ENCODE results near the gene IL1RAPL2. TPM values are rescaled to one million over a fixed set of nuclear protein-coding genes. Genes with fewer than 3 reads are reported as not detected.
"Not testable (repeated sequence)": the region's sequence is repeated elsewhere in the genome, so short reads cannot be mapped to it uniquely, and the experiment has no call there.

IL1RAPL2 gene
- total RNA-seq, 2 experiments from 2014 or later, result not detected

DNA sequence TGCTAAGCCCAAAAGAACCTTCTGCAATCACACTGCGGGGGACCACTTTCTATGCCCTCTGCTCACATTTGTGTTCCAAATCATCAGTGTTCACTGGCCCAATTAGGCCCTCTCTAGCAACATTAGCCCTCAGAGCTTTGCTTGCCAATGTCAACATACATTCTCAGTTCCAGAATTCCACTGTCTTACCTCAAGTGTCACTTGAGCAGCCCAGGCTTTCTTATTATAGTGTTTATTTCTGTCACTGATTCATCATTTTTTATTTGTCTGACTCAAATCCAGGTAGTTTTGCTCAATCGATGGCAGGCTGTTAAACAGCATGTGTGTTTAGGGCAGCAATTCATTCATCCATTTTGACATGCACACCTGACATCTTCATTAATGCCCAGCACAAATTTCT is 363.3 kb downstream of the IL1RAPL2 start:
- ATAC-seq, result no peak
- Mint-ChIP-seq H3K9me3 (ENCODE audit: low read depth) (no peaks in the 10 kb centered on the region), H3K36me3 (no peaks in the 10 kb centered on the region), H3K27ac (no peak overlapping the region), H3K4me3 (no peak overlapping the region), H3K4me1 (no peaks in the 10 kb centered on the region), H3K27me3 (no peaks in the 10 kb centered on the region)
- CTCF ChIA-PET, result no interaction called here
- DNase-seq, result no peak

DNA sequence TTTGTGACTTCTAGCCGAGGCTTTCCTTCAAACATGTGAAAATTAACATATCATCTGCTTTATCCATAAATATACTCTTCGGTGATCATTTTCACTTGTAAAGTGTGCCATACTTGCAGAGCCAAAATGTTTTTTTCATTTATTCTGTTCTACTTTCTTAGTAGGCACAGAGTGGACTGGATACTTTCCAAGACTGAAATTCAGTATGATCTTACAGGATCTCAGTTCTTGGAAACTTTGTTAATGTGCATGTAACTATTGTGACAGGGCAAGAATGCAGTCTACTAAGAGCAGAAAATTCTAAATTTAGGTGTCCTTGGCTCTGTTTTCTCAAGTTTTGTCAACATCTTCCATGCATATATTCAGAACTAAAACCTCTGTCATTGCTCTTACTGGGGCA is 369.6 kb downstream of the IL1RAPL2 start:
- CTCF ChIA-PET, result no interaction called here
- no peak for ATAC-seq
- DNase-seq, result no peak
- Mint-ChIP-seq H3K27me3 (no peaks in the 10 kb centered on the region), H3K9me3 (ENCODE audit: low read depth) (no peaks in the 10 kb centered on the region), H3K4me3 (no peak overlapping the region), H3K36me3 (no peaks in the 10 kb centered on the region), H3K4me1 (no peaks in the 10 kb centered on the region), H3K27ac (no peak overlapping the region)

DNA sequence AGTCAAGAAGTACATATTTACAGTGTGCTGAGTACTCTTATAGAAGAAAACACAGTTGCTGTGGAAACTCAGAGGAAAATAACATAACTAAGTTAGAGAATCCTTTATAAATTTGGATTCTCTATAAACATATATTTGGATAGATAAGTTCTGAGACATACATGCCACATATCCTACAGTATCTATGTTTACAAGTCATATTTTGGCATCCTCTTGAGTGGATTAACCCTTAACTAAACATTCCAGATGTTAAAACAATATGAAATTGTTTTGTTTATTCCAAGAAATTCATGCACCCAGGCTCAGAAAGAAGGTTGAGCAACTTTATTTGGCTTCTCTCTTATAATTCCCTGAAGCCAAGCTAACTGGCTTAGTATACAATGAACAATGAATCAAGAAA is 387.3 kb downstream of the IL1RAPL2 start:
- ATAC-seq, result no peak
- CTCF ChIA-PET, result no interaction called here
- no peak overlapping the region for H3K27ac Mint-ChIP-seq

DNA sequence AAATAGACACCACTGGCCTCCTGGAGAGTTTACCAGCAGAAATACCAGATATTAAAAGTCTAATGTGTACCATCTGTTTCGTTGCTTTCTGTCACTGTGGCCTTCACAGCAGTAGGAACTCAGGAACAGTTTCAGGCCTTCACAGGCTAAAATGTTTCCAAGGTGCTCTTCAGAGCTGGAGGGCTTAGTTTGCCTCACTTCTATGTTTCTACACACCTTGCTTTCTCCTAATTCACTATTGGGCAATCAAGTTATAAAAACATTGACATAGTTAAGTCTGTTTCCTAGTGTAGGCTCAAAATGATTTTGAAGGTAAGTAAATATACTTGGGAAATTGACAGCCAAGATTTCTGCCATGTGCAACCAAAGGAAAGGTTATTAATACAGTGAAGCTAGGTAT is 395.9 kb downstream of the IL1RAPL2 start:
- Mint-ChIP-seq H3K36me3 (no peaks in the 10 kb centered on the region), H3K9me3 (ENCODE audit: low read depth) (no peaks in the 10 kb centered on the region), H3K4me3 (no peak overlapping the region), H3K4me1 (no peaks in the 10 kb centered on the region), H3K27me3 (no peaks in the 10 kb centered on the region), H3K27ac (no peak overlapping the region)
- ATAC-seq (no peak), DNase-seq (no peak)
- CTCF ChIA-PET, result no interaction called here

More for the DNA sequence above, 387.3 kb downstream of the IL1RAPL2 start:
- Mint-ChIP-seq H3K27me3 (no peaks in the 10 kb centered on the region), H3K4me3 (no peak overlapping the region), H3K9me3 (ENCODE audit: low read depth) (no peaks in the 10 kb centered on the region), H3K36me3 (no peaks in the 10 kb centered on the region), H3K4me1 (no peaks in the 10 kb centered on the region)
- no peak for DNase-seq

DNA sequence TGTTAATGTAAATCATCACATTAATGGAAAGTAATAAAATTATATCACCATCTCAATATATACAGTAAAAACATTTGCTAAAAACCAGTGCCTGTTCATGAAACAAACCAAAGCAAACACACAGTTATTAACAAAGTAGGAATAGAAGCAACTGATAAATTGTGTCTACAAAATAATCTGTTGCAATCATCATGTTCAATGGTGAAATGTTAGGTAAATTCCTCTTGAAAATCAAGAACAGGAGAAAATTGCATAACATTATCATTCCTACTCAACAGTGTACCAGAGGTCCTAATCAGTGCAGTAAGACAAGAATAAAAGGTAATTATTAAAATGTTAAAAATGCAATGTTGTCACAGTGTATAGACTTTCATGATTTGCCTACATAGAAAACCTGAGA is 402.2 kb downstream of the IL1RAPL2 start:
- CTCF ChIA-PET, result no interaction called here
- H3K4me1 Mint-ChIP-seq, result no peaks in the 10 kb centered on the region
- H3K4me3 Mint-ChIP-seq, result no peak overlapping the region
- DNase-seq (no peak), ATAC-seq (no peak)
- no peaks in the 10 kb centered on the region for H3K36me3 Mint-ChIP-seq
- H3K27me3 Mint-ChIP-seq, result no peaks in the 10 kb centered on the region
- H3K9me3 Mint-ChIP-seq (ENCODE audit: low read depth), result no peaks in the 10 kb centered on the region
- no peak overlapping the region for H3K27ac Mint-ChIP-seq

DNA sequence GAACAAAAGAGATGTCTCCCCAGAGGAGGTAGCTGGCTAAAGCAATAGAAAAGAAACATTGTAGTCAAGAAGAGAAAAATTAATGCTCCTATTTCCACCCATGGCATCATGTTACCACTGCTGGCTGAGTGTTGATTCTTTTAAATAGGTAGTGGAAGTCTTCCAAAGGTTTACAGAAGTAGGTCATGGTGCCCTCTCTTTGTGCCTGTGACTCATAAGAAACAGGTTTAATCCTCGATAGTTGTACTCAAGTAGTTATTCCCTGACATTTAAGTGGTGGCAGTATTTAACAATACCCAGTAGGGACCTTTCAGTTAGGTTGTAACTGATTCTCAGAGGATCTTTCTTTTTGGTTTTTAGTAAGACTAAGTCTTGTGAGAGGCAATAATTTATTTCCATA is 406.7 kb downstream of the IL1RAPL2 start:
- H3K4me1 Mint-ChIP-seq, result no peaks in the 10 kb centered on the region
- DNase-seq (no peak), ATAC-seq (no peak)
- H3K27me3 Mint-ChIP-seq, result no peaks in the 10 kb centered on the region
- no peaks in the 10 kb centered on the region for H3K36me3 Mint-ChIP-seq
- CTCF ChIA-PET, result no interaction called here
- H3K4me3 Mint-ChIP-seq, result no peak overlapping the region
- H3K9me3 Mint-ChIP-seq (ENCODE audit: low read depth), result no peaks in the 10 kb centered on the region
- no peak overlapping the region for H3K27ac Mint-ChIP-seq

DNA sequence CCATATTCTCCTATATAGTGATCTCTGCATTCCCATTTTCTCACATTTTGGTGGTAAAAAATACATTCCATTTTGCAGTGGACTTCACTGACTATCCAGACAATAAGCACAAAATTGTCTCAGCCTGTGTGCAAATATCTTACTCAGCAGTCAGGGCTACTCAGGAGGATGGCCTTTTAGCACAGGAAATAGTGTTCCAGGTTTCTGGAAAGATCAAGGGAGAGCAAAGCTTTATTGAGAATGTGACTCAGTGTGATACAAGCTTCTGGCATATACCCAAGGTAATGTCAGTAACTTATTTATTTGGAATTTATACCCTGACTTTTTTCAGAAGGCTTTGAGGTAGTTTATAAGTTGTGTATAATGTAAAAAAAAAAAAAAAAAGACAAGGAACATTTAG is 421.1 kb downstream of the IL1RAPL2 start:
- CTCF ChIA-PET, result no interaction called here
- no peaks in the 10 kb centered on the region for H3K9me3 Mint-ChIP-seq (ENCODE audit: low read depth)
- no peaks in the 10 kb centered on the region for H3K4me1 Mint-ChIP-seq
- H3K36me3 Mint-ChIP-seq, result no peaks in the 10 kb centered on the region
- H3K27me3 Mint-ChIP-seq, result no peaks in the 10 kb centered on the region
- DNase-seq, result no peak
- no peak overlapping the region for H3K27ac Mint-ChIP-seq
- H3K4me3 Mint-ChIP-seq, result no peak overlapping the region
- ATAC-seq, result no peak

DNA sequence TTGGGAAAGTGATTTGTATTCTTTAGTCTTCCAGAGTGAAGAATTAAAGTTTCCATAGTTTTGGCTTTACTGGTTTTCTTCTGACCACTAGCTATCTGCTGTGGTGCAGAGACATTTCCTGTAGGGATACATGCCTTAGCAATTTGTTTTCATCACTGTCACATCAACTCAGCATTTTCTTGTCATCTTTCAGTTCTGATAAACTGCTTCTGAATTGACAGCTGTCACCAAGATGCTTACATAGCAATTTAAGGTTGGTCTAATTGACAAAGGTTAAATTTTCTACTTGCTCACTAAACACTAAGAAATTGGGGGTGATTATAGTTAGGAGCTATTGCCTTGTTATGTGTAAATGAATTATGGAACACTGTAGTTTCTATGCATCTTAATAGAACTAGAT is 422.0 kb downstream of the IL1RAPL2 start:
- ATAC-seq (no peak), DNase-seq (no peak)
- Mint-ChIP-seq H3K27ac (no peak overlapping the region), H3K27me3 (no peaks in the 10 kb centered on the region), H3K4me1 (no peaks in the 10 kb centered on the region), H3K36me3 (no peaks in the 10 kb centered on the region), H3K9me3 (ENCODE audit: low read depth) (no peaks in the 10 kb centered on the region), H3K4me3 (no peak overlapping the region)
- CTCF ChIA-PET, result no interaction called here

DNA sequence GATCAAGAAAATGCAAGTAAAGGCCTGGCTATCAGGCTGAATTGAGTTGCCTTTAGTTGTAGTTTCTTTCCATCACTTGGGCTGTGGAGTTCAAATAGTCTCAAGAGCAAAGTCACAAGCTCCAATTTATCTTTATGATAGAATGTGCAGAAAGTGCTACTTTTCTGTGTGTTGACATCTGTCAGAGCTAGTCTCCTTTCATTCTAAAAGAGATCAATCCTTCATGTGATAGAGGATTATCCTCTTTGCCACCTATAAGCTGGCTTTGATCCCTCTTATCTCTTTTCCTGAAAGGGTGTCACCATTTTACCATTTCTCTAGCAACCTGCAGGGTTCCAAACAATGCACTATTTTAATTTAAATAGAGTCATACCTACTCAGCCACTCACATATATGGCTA is 429.5 kb downstream of the IL1RAPL2 start:
- CTCF ChIA-PET, result no interaction called here
- Mint-ChIP-seq H3K4me3 (no peak overlapping the region), H3K4me1 (no peaks in the 10 kb centered on the region), H3K27me3 (no peaks in the 10 kb centered on the region), H3K36me3 (no peaks in the 10 kb centered on the region), H3K9me3 (ENCODE audit: low read depth) (peaks cover 2% of the 10 kb centered on the region), H3K27ac (no peak overlapping the region)
- DNase-seq, result no peak
- ATAC-seq, result no peak

DNA sequence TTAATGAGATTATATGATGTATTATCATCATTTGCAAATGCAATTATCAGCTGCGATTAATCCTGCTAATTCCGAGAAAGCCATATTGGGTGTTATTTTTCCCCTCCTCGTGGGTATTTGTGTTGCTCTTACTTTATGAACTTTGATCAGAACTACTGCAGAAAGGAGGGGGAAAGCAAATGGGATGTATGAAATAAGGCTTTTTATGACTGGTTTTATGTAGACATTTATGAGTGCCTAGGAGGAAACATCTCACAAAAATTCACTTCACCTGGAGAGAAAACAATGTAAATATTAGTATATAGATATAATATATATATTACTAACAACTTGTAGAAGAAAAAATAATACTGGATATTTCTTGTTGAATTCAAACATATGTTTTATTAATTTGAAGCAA is 440.1 kb downstream of the IL1RAPL2 start:
- no peaks in the 10 kb centered on the region for H3K36me3 Mint-ChIP-seq
- H3K27me3 Mint-ChIP-seq, result no peaks in the 10 kb centered on the region
- no peaks in the 10 kb centered on the region for H3K4me1 Mint-ChIP-seq
- no peak for DNase-seq
- H3K9me3 Mint-ChIP-seq (ENCODE audit: low read depth), result no peaks in the 10 kb centered on the region
- no peak for ATAC-seq
- no peak overlapping the region for H3K27ac Mint-ChIP-seq
- H3K4me3 Mint-ChIP-seq, result no peak overlapping the region
- CTCF ChIA-PET, result no interaction called here

DNA sequence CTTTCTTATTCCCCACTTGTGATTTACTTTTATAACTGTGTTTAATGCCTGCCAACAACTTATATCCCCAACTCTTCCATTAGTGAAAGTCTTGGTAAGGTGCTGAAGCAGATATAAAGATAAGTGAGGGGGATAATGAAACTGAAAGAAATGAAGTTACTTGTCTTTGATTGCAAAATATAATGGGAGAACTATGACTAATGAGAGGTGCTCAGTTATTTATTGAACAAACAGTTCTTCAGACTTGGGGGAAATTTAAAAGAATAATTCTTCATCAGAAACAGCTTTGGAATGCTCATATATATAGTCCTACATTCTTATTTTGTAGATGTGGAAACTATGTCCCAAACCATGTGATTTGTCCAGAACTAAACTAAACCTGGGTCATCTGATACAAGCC is 441.0 kb downstream of the IL1RAPL2 start:
- ATAC-seq (no peak), DNase-seq (no peak)
- Mint-ChIP-seq H3K36me3 (no peaks in the 10 kb centered on the region), H3K4me1 (no peaks in the 10 kb centered on the region), H3K4me3 (no peak overlapping the region), H3K9me3 (ENCODE audit: low read depth) (no peaks in the 10 kb centered on the region), H3K27ac (no peak overlapping the region), H3K27me3 (no peaks in the 10 kb centered on the region)
- CTCF ChIA-PET, result no interaction called here

DNA sequence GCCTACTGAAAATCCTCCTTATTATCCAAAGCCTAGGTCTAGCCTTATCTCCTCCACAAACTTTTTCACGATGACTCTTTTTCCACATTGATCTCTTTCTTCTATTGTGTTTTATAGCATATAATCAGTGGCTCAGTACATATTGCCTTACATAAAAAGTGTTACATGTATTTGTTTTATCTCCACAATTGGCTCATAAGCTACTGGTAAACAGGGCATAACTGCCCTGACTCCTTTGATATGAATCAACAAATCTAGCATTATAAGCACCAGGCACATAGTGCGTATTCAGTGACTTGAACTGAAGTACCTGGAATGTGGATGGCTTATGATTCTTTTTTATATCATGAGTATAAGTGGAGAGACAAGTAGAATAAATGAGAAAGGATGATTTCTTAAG is 447.7 kb downstream of the IL1RAPL2 start:
- Mint-ChIP-seq H3K27ac (no peak overlapping the region), H3K9me3 (ENCODE audit: low read depth) (no peaks in the 10 kb centered on the region), H3K27me3 (no peaks in the 10 kb centered on the region), H3K4me3 (no peak overlapping the region), H3K36me3 (no peaks in the 10 kb centered on the region), H3K4me1 (no peaks in the 10 kb centered on the region)
- CTCF ChIA-PET, result no interaction called here
- ATAC-seq, result no peak
- no peak for DNase-seq

DNA sequence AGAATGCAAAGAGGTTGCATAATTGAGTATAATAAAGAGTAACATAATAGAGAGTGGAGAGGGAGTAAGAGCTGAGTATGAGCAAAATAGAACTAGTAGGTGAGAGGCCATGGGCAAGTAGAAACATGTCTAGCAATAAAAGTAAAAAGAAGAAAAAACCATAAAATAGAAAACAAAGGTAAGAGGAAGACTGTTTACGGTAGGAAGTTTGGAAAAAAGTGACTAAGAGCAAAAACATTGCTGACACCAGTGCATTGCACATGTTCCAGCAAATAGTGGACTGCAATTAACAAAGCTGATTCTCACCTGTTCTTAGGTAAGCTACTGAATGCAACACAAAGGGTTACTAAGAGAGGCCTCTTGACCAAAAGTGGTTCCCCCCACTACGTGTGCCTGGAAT is 451.6 kb downstream of the IL1RAPL2 start:
- Mint-ChIP-seq H3K27me3 (no peaks in the 10 kb centered on the region), H3K36me3 (no peaks in the 10 kb centered on the region), H3K27ac (no peak overlapping the region), H3K4me3 (no peak overlapping the region), H3K4me1 (no peaks in the 10 kb centered on the region), H3K9me3 (ENCODE audit: low read depth) (no peaks in the 10 kb centered on the region)
- ATAC-seq (no peak), DNase-seq (no peak)
- CTCF ChIA-PET, result no interaction called here

DNA sequence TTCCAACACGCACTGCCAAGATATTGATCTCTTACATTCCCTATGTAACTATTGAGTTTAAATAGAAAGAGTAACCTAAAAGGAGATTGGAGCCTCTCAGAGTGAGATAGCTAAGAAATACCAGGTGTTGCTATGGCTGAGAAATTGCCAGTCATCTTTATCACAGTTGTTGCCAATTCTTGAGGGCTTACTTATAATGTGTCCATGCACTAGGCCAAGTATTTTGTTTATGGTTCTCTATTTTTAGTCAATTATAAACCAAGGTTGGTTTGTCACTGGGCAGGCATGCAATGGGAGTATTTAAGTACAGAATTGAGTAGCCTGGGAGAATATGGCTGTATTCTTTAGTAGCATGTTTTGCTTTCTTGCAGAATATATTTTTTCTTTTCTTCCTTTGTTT is 452.9 kb downstream of the IL1RAPL2 start:
- Mint-ChIP-seq H3K27ac (no peak overlapping the region), H3K4me1 (no peaks in the 10 kb centered on the region), H3K27me3 (no peaks in the 10 kb centered on the region), H3K9me3 (ENCODE audit: low read depth) (no peaks in the 10 kb centered on the region), H3K4me3 (no peak overlapping the region), H3K36me3 (no peaks in the 10 kb centered on the region)
- CTCF ChIA-PET, result no interaction called here
- DNase-seq, result no peak
- no peak for ATAC-seq

DNA sequence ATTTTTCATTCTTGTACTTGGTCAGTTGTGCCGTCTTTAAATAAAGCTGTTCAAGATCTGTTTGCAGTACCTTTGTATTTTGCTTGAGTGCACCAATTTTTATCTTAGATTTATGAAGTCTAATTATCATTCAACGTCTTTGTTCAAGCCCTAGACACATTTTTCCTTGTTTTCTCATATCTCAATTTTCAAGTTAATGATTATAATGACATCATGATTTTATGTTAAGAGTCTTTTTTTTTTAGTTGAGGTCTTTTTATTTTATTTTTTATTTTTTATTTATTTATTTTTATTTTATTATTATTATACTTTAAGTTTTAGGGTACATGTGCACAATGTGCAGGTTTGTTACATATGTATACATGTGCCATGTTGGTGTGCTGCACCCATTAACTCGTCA is 463.0 kb downstream of the IL1RAPL2 start:
- ATAC-seq; H3K9me3 Mint-ChIP-seq (ENCODE audit: low read depth); H3K27me3 Mint-ChIP-seq; H3K36me3 Mint-ChIP-seq; H3K4me1 Mint-ChIP-seq; H3K4me3 Mint-ChIP-seq; DNase-seq; H3K27ac Mint-ChIP-seq; CTCF ChIA-PET: not testable (repeated sequence)

All from activated CD8-positive, alpha-beta memory T cell treated with anti-CD3 and anti-CD28 coated beads, Interleukin-2, amount 10 ng/mL, durations not matched to agents 7 days and 5 days (primary cell).